GM23338 (cell line): ENCODE data around the gene EHD1. TPM values are rescaled to one million over a fixed set of nuclear protein-coding genes. Genes with fewer than 3 reads are reported as not detected.

ENCODE experiments used
- ATAC-seq: fragments of 200-7000 bp; cut with Tn5 transposase; 3 replicates; pipeline ENCODE4 v1.9.1; 2020
- DNase-seq: peaks from one replicate; pipeline ENCODE4 v3.0.0-alpha.2; 2015; ENCODE audit warnings: low spot score
- H2AFZ ChIP-seq: fragments of 200-600 bp; sonication (generic); 2 replicates; pipeline ENCODE4 v1.8.0; 2016; ENCODE audit warnings: antibody characterized with exemption, mild to moderate bottlenecking, moderate library complexity
- H3F3A ChIP-seq: fragments of 200-600 bp; sonication (generic); replicated peaks from 2 replicates; pipeline ENCODE4 v1.8.0; 2017; ENCODE audit warnings: antibody characterized with exemption, mixed run types, low read depth
- H3K27ac ChIP-seq: fragments of 200-600 bp; sonication (generic); 2 replicates; pipeline ENCODE4 v1.6.1; 2016; ENCODE audit warnings: low read depth
- H3K27me3 ChIP-seq: fragments of 200-600 bp; sonication (generic); 2 replicates; pipeline ENCODE4 v1.8.0; 2016; ENCODE audit warnings: mild to moderate bottlenecking, mixed run types, moderate library complexity; ENCODE audit not compliant: insufficient read depth
- H3K36me3 ChIP-seq: fragments of 200-600 bp; sonication (generic); 2 replicates; pipeline ENCODE4 v1.8.0; 2016; ENCODE audit warnings: mild to moderate bottlenecking; ENCODE audit not compliant: insufficient read depth
- H3K4me1 ChIP-seq: fragments of 200-600 bp; sonication (generic); 2 replicates; pipeline ENCODE4 v1.8.0; 2016; ENCODE audit warnings: mild to moderate bottlenecking, moderate library complexity; ENCODE audit not compliant: insufficient read depth
- H3K4me2 ChIP-seq: fragments of 200-600 bp; sonication (generic); 2 replicates; pipeline ENCODE4 v1.7.1; 2017; ENCODE audit warnings: mixed run types
- H3K4me3 ChIP-seq: fragments of 200-600 bp; sonication (generic); 2 replicates; pipeline ENCODE4 v1.6.1; 2016; ENCODE audit warnings: mixed run types
- H3K79me2 ChIP-seq: fragments of 200-600 bp; sonication (generic); replicated peaks from 2 replicates; pipeline ENCODE4 v1.8.0; 2017; ENCODE audit warnings: mild to moderate bottlenecking; ENCODE audit not compliant: insufficient read depth
- H3K9me2 ChIP-seq: fragments of 200-600 bp; sonication (generic); 2 replicates; pipeline ENCODE4 v1.8.0; 2017; ENCODE audit not compliant: insufficient read depth
- H4K20me1 ChIP-seq: fragments of 200-600 bp; sonication (generic); replicated peaks from 2 replicates; pipeline ENCODE4 v1.8.0; 2017; ENCODE audit warnings: mild to moderate bottlenecking; ENCODE audit not compliant: insufficient read depth
- H3K27ac Mint-ChIP-seq: 2 replicates; pipeline ENCODE4 v1.8.0; 2020; ENCODE audit warnings: inconsistent platforms, mild to moderate bottlenecking, moderate library complexity, mixed read lengths
- H3K27me3 Mint-ChIP-seq: 3 replicates; pipeline ENCODE4 v1.8.0; 2022; ENCODE audit warnings: low read depth, mild to moderate bottlenecking, moderate library complexity, mixed read lengths, inconsistent platforms; ENCODE audit not compliant: insufficient read depth, poor library complexity
- H3K36me3 Mint-ChIP-seq: 3 replicates; pipeline ENCODE4 v1.8.0; 2021; ENCODE audit warnings: low read depth, mild to moderate bottlenecking, inconsistent platforms, moderate library complexity, mixed read lengths
- H3K4me1 Mint-ChIP-seq: 3 replicates; pipeline ENCODE4 v1.8.0; 2020; ENCODE audit warnings: mild to moderate bottlenecking, inconsistent platforms, mixed read lengths
- H3K4me3 Mint-ChIP-seq: 3 replicates; pipeline ENCODE4 v1.8.0; 2021; ENCODE audit warnings: moderate library complexity, mild to moderate bottlenecking, inconsistent platforms, mixed read lengths
- H3K9me3 Mint-ChIP-seq: 3 replicates; pipeline ENCODE4 v1.8.0; 2020; ENCODE audit warnings: moderate library complexity, mild to moderate bottlenecking, inconsistent platforms, mixed read lengths
- EZH2phosphoT487 ChIP-seq: fragments of 200-600 bp; sonication (generic); IDR thresholded peaks from one replicate; pipeline ENCODE4 v1.8.1; 2018; ENCODE audit warnings: antibody characterized with exemption; ENCODE audit not compliant: unreplicated experiment
- JUNB ChIP-seq: IDR thresholded peaks from one replicate; pipeline ENCODE4 v1.6.1; 2016; ENCODE audit warnings: antibody characterized with exemption; ENCODE audit not compliant: unreplicated experiment
- POLR2AphosphoS5 ChIP-seq: IDR thresholded peaks from 2 replicates; pipeline ENCODE4 v1.6.1; 2016; ENCODE audit warnings: antibody characterized with exemption, low read depth
- STAT1 ChIP-seq: IDR thresholded peaks from one replicate; pipeline ENCODE4 v1.6.1; 2016; ENCODE audit warnings: antibody characterized with exemption; ENCODE audit not compliant: unreplicated experiment
- polyA plus RNA-seq: library from polyadenylated mRNA; unstranded; fragments of >200 nt; fragmentation: Nextera tagmentation; extraction: Ambion mirVana; gene quantifications from 2 replicates; pipeline ENCODE4 v1.2.1, GENCODE V29; 2016
- total RNA-seq: library from RNA; depleted of rRNA; stranded (reverse); fragments of >200 nt; shearing (Covaris generic); gene quantifications from 2 replicates; pipeline ENCODE4 v1.2.3, GENCODE V29; 2014
- TF ChIP-seq, protein P1 (sequence below): IDR thresholded peaks from 2 replicates; pipeline ENCODE4 v1.6.1; 2016; ENCODE audit warnings: antibody characterized with exemption
- TF ChIP-seq, protein P2 (sequence below): fragments of 250-450 bp; sonication (Bioruptor Pico); IDR thresholded peaks from 2 replicates; pipeline ENCODE4 v1.5.0; 2020; ENCODE audit warnings: mild to moderate bottlenecking, moderate library complexity

Gene EHD1
- total and polyA plus RNA-seq, 2 experiments from 2014 or later: 16.7 to 69.7 TPM

DNA sequence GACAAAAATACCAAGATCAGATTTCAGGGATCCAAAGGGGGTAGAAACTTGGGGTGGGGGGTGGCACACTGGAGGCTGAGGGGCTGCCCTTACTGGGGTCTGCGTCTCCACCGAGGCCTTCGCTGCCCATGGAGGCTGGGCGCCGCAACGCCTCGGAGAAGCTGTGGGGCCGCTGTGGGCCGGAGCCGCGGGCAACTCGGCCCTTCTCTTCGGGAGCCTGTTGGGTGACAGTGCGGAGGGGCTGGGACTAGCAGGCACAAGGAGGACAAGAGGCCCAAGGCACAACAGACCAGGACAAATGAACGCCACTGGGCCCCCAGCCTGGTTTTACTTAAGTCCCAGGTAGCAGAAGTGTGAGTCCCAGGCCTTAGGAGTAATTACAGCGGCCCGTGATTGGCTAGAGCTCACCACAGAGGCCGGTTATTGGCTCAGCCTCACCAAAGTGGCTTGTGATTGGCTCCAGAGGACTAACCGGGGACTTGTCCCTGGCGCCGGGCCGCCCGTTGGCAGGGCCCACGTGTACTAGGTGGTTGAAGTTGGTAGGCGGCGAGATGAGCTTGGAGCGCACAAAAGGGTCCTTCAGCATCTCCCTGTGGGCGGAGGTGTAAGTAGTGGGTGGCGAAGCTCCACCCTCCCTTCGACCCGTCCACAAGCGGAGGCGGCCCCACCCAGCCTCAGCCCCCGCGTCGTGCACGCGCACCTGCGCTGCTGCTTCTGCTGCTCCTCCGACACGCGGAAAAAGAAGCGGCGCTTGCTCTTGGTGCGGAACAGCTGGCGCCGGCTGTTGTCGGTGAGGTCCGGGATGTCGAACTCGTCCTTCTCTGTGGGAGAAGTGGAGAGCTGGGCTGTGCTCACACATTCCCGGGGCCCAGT lies 51.6 kb downstream of the EHD1 start:
- ATAC-seq: peak; percentile 92
- H3K9me3 Mint-ChIP-seq: no peaks in the 10 kb centered on the region
- peaks cover 5% of the 10 kb centered on the region for H3K27me3 Mint-ChIP-seq

More for the DNA sequence above, 51.6 kb downstream of the EHD1 start:
- H3F3A ChIP-seq: no peaks in the 10 kb centered on the region
- Mint-ChIP-seq H3K36me3 (peaks cover 8% of the 10 kb centered on the region; the same call in 2 of the 3 replicates), H3K4me1 (no peaks in the 10 kb centered on the region), H3K27ac (no peak overlapping the region), H3K4me3 (no peak overlapping the region)
- no peaks in the 10 kb centered on the region for H3K27me3 ChIP-seq
- no peaks in the 10 kb centered on the region for H3K79me2 ChIP-seq
- no peaks in the 10 kb centered on the region for H3K9me2 ChIP-seq
- H3K4me3 ChIP-seq: no peak overlapping the region
- TF ChIP-seq EZH2phosphoT487: no peak
- TF ChIP-seq, protein P1, sequence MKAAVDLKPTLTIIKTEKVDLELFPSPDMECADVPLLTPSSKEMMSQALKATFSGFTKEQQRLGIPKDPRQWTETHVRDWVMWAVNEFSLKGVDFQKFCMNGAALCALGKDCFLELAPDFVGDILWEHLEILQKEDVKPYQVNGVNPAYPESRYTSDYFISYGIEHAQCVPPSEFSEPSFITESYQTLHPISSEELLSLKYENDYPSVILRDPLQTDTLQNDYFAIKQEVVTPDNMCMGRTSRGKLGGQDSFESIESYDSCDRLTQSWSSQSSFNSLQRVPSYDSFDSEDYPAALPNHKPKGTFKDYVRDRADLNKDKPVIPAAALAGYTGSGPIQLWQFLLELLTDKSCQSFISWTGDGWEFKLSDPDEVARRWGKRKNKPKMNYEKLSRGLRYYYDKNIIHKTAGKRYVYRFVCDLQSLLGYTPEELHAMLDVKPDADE: no peak
- TF ChIP-seq, protein P2, sequence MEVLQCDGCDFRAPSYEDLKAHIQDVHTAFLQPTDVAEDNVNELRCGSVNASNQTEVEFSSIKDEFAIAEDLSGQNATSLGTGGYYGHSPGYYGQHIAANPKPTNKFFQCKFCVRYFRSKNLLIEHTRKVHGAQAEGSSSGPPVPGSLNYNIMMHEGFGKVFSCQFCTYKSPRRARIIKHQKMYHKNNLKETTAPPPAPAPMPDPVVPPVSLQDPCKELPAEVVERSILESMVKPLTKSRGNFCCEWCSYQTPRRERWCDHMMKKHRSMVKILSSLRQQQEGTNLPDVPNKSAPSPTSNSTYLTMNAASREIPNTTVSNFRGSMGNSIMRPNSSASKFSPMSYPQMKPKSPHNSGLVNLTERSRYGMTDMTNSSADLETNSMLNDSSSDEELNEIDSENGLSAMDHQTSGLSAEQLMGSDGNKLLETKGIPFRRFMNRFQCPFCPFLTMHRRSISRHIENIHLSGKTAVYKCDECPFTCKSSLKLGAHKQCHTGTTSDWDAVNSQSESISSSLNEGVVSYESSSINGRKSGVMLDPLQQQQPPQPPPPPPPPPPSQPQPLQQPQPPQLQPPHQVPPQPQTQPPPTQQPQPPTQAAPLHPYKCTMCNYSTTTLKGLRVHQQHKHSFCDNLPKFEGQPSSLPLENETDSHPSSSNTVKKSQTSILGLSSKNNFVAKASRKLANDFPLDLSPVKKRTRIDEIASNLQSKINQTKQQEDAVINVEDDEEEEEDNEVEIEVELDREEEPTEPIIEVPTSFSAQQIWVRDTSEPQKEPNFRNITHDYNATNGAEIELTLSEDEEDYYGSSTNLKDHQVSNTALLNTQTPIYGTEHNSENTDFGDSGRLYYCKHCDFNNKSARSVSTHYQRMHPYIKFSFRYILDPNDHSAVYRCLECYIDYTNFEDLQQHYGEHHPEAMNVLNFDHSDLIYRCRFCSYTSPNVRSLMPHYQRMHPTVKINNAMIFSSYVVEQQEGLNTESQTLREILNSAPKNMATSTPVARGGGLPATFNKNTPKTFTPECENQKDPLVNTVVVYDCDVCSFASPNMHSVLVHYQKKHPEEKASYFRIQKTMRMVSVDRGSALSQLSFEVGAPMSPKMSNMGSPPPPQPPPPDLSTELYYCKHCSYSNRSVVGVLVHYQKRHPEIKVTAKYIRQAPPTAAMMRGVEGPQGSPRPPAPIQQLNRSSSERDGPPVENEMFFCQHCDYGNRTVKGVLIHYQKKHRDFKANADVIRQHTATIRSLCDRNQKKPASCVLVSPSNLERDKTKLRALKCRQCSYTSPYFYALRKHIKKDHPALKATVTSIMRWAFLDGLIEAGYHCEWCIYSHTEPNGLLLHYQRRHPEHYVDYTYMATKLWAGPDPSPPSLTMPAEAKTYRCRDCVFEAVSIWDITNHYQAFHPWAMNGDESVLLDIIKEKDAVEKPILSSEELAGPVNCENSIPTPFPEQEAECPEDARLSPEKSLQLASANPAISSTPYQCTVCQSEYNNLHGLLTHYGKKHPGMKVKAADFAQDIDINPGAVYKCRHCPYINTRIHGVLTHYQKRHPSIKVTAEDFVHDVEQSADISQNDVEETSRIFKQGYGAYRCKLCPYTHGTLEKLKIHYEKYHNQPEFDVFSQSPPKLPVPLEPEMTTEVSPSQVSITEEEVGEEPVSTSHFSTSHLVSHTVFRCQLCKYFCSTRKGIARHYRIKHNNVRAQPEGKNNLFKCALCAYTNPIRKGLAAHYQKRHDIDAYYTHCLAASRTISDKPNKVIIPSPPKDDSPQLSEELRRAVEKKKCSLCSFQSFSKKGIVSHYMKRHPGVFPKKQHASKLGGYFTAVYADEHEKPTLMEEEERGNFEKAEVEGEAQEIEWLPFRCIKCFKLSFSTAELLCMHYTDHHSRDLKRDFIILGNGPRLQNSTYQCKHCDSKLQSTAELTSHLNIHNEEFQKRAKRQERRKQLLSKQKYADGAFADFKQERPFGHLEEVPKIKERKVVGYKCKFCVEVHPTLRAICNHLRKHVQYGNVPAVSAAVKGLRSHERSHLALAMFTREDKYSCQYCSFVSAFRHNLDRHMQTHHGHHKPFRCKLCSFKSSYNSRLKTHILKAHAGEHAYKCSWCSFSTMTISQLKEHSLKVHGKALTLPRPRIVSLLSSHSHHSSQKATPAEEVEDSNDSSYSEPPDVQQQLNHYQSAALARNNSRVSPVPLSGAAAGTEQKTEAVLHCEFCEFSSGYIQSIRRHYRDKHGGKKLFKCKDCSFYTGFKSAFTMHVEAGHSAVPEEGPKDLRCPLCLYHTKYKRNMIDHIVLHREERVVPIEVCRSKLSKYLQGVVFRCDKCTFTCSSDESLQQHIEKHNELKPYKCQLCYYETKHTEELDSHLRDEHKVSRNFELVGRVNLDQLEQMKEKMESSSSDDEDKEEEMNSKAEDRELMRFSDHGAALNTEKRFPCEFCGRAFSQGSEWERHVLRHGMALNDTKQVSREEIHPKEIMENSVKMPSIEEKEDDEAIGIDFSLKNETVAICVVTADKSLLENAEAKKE: no peak
- no peak for TF ChIP-seq JUNB
- no peak for TF ChIP-seq POLR2AphosphoS5
- TF ChIP-seq STAT1: no peak
- no peaks in the 10 kb centered on the region for H3K36me3 ChIP-seq
- no peak overlapping the region for H3K27ac ChIP-seq
- no peak overlapping the region for H3K4me2 ChIP-seq
- no peaks in the 10 kb centered on the region for H4K20me1 ChIP-seq
- H2AFZ ChIP-seq: no peak overlapping the region
- H3K4me1 ChIP-seq: no peaks in the 10 kb centered on the region
- DNase-seq: peak; percentile 72
